ENCODE data around the gene LRFN2.

GRCh38 chr6:40480678-40481077 lies 106.5 kb downstream of the LRFN2 start:
- no peak for TF ChIP-seq CTCF (IDR thresholded peaks at IDR 0.05)
- TF ChIP-seq ZFX (IDR thresholded peaks at IDR 0.05; ENCODE audit: borderline replicate concordance), result no peak

Data from 22Rv1 (cell line).